Hepatocyte (in vitro differentiated cells): ENCODE results near the gene CDC45. TPM values are rescaled to one million over a fixed set of nuclear protein-coding genes. Genes with fewer than 3 reads are reported as not detected.

ENCODE experiments used
- DNase-seq: peaks from one replicate; pipeline ENCODE4 v3.0.0-alpha.2; 2016; ENCODE audit warnings: low spot score
- H2AFZ ChIP-seq: fragments of 200-600 bp; sonication (generic); 2 replicates; pipeline ENCODE4 v1.6.0; 2016; ENCODE audit warnings: antibody characterized with exemption, mild to moderate bottlenecking
- H3K27ac ChIP-seq: fragments of 200-600 bp; sonication (generic); 2 replicates; pipeline ENCODE4 v1.5.1; 2016; ENCODE audit warnings: mild to moderate bottlenecking
- H3K27me3 ChIP-seq: fragments of 200-600 bp; sonication (generic); 2 replicates; pipeline ENCODE4 v1.6.1; 2016
- H3K36me3 ChIP-seq: fragments of 200-600 bp; sonication (generic); replicated peaks from 2 replicates; pipeline ENCODE4 v1.5.1; 2016; ENCODE audit warnings: low read depth; ENCODE audit not compliant: insufficient read depth
- H3K4me1 ChIP-seq: fragments of 200-600 bp; sonication (generic); 2 replicates; pipeline ENCODE4 v1.5.1; 2016; ENCODE audit warnings: mild to moderate bottlenecking, moderate library complexity; ENCODE audit not compliant: insufficient read depth
- H3K4me2 ChIP-seq: fragments of 200-600 bp; sonication (generic); 2 replicates; pipeline ENCODE4 v1.6.0; 2016
- H3K4me3 ChIP-seq: fragments of 200-600 bp; sonication (generic); 2 replicates; pipeline ENCODE4 v1.5.1; 2016; ENCODE audit warnings: mild to moderate bottlenecking
- H3K79me2 ChIP-seq: fragments of 200-600 bp; sonication (generic); 2 replicates; pipeline ENCODE4 v1.6.0; 2017; ENCODE audit warnings: mild to moderate bottlenecking
- H3K9me2 ChIP-seq: fragments of 200-600 bp; sonication (generic); replicated peaks from 2 replicates; pipeline ENCODE4 v1.6.0; 2017; ENCODE audit warnings: mild to moderate bottlenecking; ENCODE audit not compliant: insufficient read depth
- H3K9me3 ChIP-seq: fragments of 200-600 bp; sonication (generic); 2 replicates; pipeline ENCODE4 v1.5.1; 2016; ENCODE audit warnings: low read depth, mild to moderate bottlenecking
- H4K20me1 ChIP-seq: fragments of 200-600 bp; sonication (generic); 2 replicates; pipeline ENCODE4 v1.6.0; 2016; ENCODE audit warnings: mild to moderate bottlenecking; ENCODE audit not compliant: insufficient read depth, poor library complexity, severe bottlenecking
- EZH2 ChIP-seq: fragments of 200-600 bp; sonication (generic); IDR thresholded peaks from 2 replicates; pipeline ENCODE4 v1.6.1; 2016; ENCODE audit warnings: antibody characterized with exemption, mild to moderate bottlenecking, borderline replicate concordance
- EZH2phosphoT487 ChIP-seq: fragments of 200-600 bp; sonication (generic); IDR thresholded peaks from one replicate; pipeline ENCODE4 v1.6.1; 2018; ENCODE audit warnings: antibody characterized with exemption, mild to moderate bottlenecking, low read depth, moderate library complexity; ENCODE audit not compliant: unreplicated experiment, severe bottlenecking
- WGBS: methylation state at CpG from one replicate; pipeline ENCODE4 v1.1.6; 2016; ENCODE audit warnings: low lambda C conversion rate; ENCODE audit errors: missing lambda C conversion rate; 5-methylcytosine and 5-hydroxymethylcytosine counted together
- polyA plus RNA-seq: library from polyadenylated mRNA; unstranded; fragments of >200 nt; fragmentation: Nextera tagmentation; extraction: Ambion mirVana; gene quantifications from 2 replicates; pipeline ENCODE4 v1.2.1, GENCODE V29; 2016
- total RNA-seq: library from RNA; depleted of rRNA; stranded (reverse); fragments of >200 nt; gene quantifications from 2 replicates; pipeline ENCODE4 v1.2.3, GENCODE V29; 2014
- TF ChIP-seq, protein P1 (sequence below): fragments of 200-600 bp; sonication (generic); IDR thresholded peaks from 2 replicates; pipeline ENCODE4 v1.5.1; 2016; ENCODE audit warnings: antibody characterized with exemption, mild to moderate bottlenecking; ENCODE audit not compliant: poor library complexity

Gene CDC45, protein sequence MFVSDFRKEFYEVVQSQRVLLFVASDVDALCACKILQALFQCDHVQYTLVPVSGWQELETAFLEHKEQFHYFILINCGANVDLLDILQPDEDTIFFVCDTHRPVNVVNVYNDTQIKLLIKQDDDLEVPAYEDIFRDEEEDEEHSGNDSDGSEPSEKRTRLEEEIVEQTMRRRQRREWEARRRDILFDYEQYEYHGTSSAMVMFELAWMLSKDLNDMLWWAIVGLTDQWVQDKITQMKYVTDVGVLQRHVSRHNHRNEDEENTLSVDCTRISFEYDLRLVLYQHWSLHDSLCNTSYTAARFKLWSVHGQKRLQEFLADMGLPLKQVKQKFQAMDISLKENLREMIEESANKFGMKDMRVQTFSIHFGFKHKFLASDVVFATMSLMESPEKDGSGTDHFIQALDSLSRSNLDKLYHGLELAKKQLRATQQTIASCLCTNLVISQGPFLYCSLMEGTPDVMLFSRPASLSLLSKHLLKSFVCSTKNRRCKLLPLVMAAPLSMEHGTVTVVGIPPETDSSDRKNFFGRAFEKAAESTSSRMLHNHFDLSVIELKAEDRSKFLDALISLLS
- total RNA-seq (6.5 and 7.1 TPM in 2 replicates), polyA plus RNA-seq (3.5 and 3.7 TPM in 2 replicates)

DNA sequence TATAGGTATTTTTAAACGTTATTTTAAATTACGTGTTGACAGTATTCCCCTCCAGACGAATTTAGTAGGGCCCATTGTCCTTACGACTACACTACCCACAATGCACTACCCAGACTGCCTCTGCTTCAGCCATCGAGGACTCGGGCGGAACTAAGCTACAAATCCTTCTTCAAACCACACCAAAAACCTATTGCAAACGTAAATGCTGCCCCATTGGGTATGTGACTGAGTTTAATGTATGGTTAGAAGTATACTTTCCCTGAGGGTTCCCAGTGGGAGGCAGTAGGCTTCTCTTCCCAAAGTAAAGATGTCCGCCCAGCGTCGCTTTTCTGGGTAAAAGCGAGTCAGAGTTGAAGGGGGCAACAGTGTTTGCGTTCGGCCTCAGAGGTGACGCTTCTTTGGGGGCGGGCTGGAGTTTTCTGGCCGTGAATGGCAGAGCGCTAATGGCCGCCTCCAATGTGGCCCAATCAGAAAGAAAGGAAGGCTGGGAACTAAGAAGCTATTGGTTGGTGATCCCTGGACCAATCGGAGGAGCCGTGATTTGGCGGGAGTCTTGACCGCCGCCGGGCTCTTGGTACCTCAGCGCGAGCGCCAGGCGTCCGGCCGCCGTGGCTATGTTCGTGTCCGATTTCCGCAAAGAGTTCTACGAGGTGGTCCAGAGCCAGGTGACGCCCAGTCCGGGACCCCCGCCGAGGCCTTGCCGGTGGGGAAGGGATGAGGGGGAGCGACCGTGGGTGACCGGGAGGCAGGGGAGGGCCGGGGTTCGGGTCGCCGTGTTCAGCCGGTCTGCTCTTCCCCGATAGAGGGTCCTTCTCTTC is at the start of gene CDC45:
Gene CDC45, plus strand, starts transcription at position 566 of the 818 bp plus-strand sequence. Its CDS starts 49 bp downstream, at position 615.
- Histone ChIP-seq H3K4me1 (no peaks in the 10 kb centered on the region), H3K79me2 (peaks cover 45% of the 10 kb centered on the region), H4K20me1 (peaks cover 17% of the 10 kb centered on the region), H3K27ac (peak within 1 kb of the TSS; percentile 94), H3K4me2 (peak within 1 kb of the TSS; percentile 81), H3K36me3 (no peaks in the 10 kb centered on the region), H3K9me2 (no peaks in the 10 kb centered on the region), H2AFZ (peak within 1 kb of the TSS; percentile 41), H3K4me3 (peak within 1 kb of the TSS; percentile 15), H3K27me3 (no peaks in the 10 kb centered on the region), H3K9me3 (no peaks in the 10 kb centered on the region)
- under 1% methylated on average over 41 of the region's 50 CpGs for WGBS
- DNase-seq: peak; percentile 97
- TF ChIP-seq EZH2 (no peak), EZH2phosphoT487 (no peak)
- TF ChIP-seq, protein P1, sequence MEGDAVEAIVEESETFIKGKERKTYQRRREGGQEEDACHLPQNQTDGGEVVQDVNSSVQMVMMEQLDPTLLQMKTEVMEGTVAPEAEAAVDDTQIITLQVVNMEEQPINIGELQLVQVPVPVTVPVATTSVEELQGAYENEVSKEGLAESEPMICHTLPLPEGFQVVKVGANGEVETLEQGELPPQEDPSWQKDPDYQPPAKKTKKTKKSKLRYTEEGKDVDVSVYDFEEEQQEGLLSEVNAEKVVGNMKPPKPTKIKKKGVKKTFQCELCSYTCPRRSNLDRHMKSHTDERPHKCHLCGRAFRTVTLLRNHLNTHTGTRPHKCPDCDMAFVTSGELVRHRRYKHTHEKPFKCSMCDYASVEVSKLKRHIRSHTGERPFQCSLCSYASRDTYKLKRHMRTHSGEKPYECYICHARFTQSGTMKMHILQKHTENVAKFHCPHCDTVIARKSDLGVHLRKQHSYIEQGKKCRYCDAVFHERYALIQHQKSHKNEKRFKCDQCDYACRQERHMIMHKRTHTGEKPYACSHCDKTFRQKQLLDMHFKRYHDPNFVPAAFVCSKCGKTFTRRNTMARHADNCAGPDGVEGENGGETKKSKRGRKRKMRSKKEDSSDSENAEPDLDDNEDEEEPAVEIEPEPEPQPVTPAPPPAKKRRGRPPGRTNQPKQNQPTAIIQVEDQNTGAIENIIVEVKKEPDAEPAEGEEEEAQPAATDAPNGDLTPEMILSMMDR: no peak

DNA sequence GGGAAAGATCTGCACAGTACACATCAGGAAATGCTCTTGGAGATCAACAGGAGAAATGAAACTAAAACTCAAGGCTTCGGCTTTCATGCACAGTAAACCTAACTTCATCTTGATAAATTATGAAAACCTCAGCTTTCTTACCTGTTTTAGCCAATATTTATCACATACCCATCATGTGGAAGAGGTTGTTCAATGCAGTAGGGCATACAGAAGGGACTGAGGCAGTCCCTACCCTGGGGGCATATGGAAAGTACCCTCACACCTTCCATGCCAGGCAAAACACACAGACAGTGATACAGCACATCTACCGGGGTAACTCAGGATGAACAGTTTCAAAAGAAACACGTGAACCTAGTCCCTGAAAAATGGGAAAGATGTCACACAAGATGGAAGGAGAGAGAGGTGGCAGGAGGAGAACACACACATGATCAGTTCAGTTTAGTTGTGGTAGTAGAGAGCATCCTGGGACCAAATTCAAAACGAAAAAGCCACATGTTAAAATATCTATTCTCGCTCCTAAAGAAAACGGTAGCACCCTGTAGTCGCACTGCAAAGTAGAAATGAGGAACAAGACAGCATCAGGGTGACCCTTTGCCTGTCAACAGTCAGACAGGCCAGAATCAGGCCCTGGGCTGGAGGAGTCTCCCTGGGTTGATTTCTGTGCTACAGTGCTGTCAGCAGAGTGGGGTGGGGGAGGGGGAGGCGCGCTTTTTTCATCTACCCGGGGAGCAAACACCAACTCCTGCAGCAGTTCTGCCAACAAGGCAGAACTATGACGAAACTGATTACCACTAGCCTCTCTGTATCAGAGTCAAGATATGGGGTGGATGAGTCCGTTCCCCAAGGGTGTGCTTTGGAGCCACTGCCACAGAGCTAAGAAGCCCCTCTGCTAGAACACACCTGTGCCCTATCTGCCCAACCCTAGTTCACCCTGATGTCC is 49.5 kb upstream of the CDC45 start:
- H3K4me2 ChIP-seq: peak overlapping the region; percentile 97
- peaks cover 72% of the 10 kb centered on the region for H3K79me2 ChIP-seq
- peak overlapping the region; percentile 98 for H3K27ac ChIP-seq
- peak overlapping the region; percentile 80 for H3K4me3 ChIP-seq
- H3K4me1 ChIP-seq: peaks cover 18% of the 10 kb centered on the region
- no peaks in the 10 kb centered on the region for H3K9me3 ChIP-seq
- H3K9me2 ChIP-seq: no peaks in the 10 kb centered on the region
- 32% methylated on average over 12 of the region's 12 CpGs for WGBS
- peak; percentile 79 for DNase-seq
- H4K20me1 ChIP-seq: peaks cover 28% of the 10 kb centered on the region
- H3K36me3 ChIP-seq: no peaks in the 10 kb centered on the region
- H2AFZ ChIP-seq: peak overlapping the region; percentile 64
- TF ChIP-seq EZH2: no peak
- TF ChIP-seq EZH2phosphoT487: no peak
- TF ChIP-seq, protein P1: no peak
- no peaks in the 10 kb centered on the region for H3K27me3 ChIP-seq

DNA sequence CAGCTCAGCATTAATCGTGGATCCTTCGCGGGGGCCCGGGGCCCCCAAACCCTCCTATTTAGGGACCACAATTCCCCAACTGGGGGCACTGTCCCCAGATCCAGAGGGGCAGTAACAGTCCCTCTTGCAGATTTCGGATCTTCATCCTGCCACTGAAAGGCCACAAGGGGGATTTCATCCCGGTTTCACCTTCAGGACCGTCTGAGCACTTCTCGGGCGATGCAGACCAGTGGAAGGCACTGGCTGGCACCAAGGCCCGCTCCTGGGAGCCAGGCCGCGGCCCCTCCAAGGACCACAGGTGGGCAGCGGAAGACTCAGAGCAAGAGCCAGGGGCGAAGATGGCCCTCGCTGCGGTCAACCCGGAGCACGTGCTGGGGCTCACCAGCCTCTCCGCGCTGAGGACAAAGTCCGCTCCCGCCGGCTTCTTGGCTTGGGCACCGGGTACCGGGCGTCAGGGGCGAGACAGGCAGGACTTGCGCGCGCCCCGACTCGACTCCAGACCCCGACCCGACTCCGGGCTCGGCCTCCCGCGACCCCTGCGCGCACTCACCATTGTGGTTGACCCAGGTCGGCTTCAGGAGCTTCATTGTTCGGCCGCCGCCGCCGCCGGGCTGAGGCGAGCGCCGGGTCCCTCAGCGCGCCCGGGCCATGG is 48.7 kb upstream of the CDC45 start:
- peak overlapping the region; percentile 98 for H3K27ac ChIP-seq
- no peaks in the 10 kb centered on the region for H3K9me2 ChIP-seq
- peak; percentile 80 for DNase-seq
- peak overlapping the region; percentile 64 for H2AFZ ChIP-seq
- peaks cover 24% of the 10 kb centered on the region for H4K20me1 ChIP-seq
- WGBS: 3% methylated on average over 42 of the region's 53 CpGs
- peaks cover 18% of the 10 kb centered on the region for H3K4me1 ChIP-seq
- H3K36me3 ChIP-seq: no peaks in the 10 kb centered on the region
- no peaks in the 10 kb centered on the region for H3K9me3 ChIP-seq
- H3K4me2 ChIP-seq: peak overlapping the region; percentile 97
- H3K4me3 ChIP-seq: peak overlapping the region; percentile 80
- TF ChIP-seq EZH2phosphoT487 (no peak), EZH2 (no peak)
- TF ChIP-seq, protein P1: peak; percentile 8
- H3K79me2 ChIP-seq: peaks cover 64% of the 10 kb centered on the region
- H3K27me3 ChIP-seq: no peaks in the 10 kb centered on the region
